OCI-LY1 (cell line): ENCODE data around the gene ZRANB2.

Experiments
- H2AFZ ChIP-seq: fragments of 200-600 bp; sonication (generic), shearing (Covaris generic); 2 replicates; pipeline ENCODE4 v1.6.0; 2014; ENCODE audit warnings: antibody characterized with exemption, mild to moderate bottlenecking, low read length
- H3F3A ChIP-seq: fragments of 200-600 bp; sonication (generic), shearing (Covaris generic); 2 replicates; pipeline ENCODE4 v1.6.0; 2014; ENCODE audit warnings: mild to moderate bottlenecking, antibody characterized with exemption, low read length, moderate library complexity; ENCODE audit not compliant: insufficient read depth
- H3K27ac ChIP-seq: fragments of 200-600 bp; sonication (generic); 2 replicates; pipeline ENCODE4 v1.5.1; 2014; ENCODE audit warnings: low read length, mixed run types, mild to moderate bottlenecking, low read depth; ENCODE audit not compliant: poor library complexity, severe bottlenecking
- H3K27me3 ChIP-seq: fragments of 200-600 bp; sonication (generic); 2 replicates; pipeline ENCODE4 v1.6.0; 2014; ENCODE audit warnings: antibody characterized with exemption, mild to moderate bottlenecking, low read length, moderate library complexity; ENCODE audit not compliant: insufficient read depth
- H3K36me3 ChIP-seq: fragments of 200-600 bp; sonication (generic); 2 replicates; pipeline ENCODE4 v1.6.1; 2014; ENCODE audit warnings: mild to moderate bottlenecking, antibody characterized with exemption, low read length, moderate library complexity, mixed read lengths; ENCODE audit not compliant: insufficient read depth
- H3K4me1 ChIP-seq: fragments of 200-600 bp; sonication (generic); 2 replicates; pipeline ENCODE4 v1.5.1; 2014; ENCODE audit warnings: mild to moderate bottlenecking, low read length, moderate library complexity; ENCODE audit not compliant: insufficient read depth, severe bottlenecking
- H3K4me2 ChIP-seq: fragments of 200-600 bp; sonication (generic), shearing (Covaris generic); 2 replicates; pipeline ENCODE4 v1.6.1; 2014; ENCODE audit warnings: low read length
- H3K4me3 ChIP-seq: fragments of 200-600 bp; sonication (generic); 2 replicates; pipeline ENCODE4 v1.5.1; 2014; ENCODE audit warnings: low read length, low read depth, mild to moderate bottlenecking, mixed read lengths; ENCODE audit not compliant: poor library complexity, severe bottlenecking
- H3K79me2 ChIP-seq: fragments of 200-600 bp; shearing (Covaris generic); 2 replicates; pipeline ENCODE4 v1.6.1; 2016; ENCODE audit warnings: mixed run types, low read length, mixed read lengths; ENCODE audit not compliant: insufficient read depth
- H3K9ac ChIP-seq: fragments of 200-600 bp; sonication (generic), shearing (Covaris generic); 2 replicates; pipeline ENCODE4 v1.6.1; 2014; ENCODE audit warnings: mild to moderate bottlenecking, low read length, mixed read lengths
- H3K9me2 ChIP-seq: fragments of 200-600 bp; sonication (generic), shearing (Covaris generic); 2 replicates; pipeline ENCODE4 v1.6.1; 2014; ENCODE audit warnings: low read depth, mild to moderate bottlenecking, low read length, mixed read lengths
- H3K9me3 ChIP-seq: fragments of 200-600 bp; shearing (Covaris generic); 2 replicates; pipeline ENCODE4 v1.6.1; 2014; ENCODE audit warnings: low read length, mixed read lengths
- H4K20me1 ChIP-seq: fragments of 200-600 bp; sonication (generic), shearing (Covaris generic); 2 replicates; pipeline ENCODE4 v1.6.0; 2016; ENCODE audit warnings: mild to moderate bottlenecking, low read length; ENCODE audit not compliant: insufficient read depth
- CTCF ChIP-seq: fragments of 200-600 bp; sonication (generic), shearing (Covaris generic); IDR thresholded peaks from 2 replicates; pipeline ENCODE4 v1.5.1; 2017; ENCODE audit warnings: mild to moderate bottlenecking, antibody characterized with exemption, low read length, moderate library complexity, mixed read lengths
- EZH2 ChIP-seq: fragments of 200-600 bp; sonication (generic), shearing (Covaris generic); IDR thresholded peaks from 2 replicates; pipeline ENCODE4 v1.8.0; 2017; ENCODE audit warnings: borderline replicate concordance, mixed run types, mild to moderate bottlenecking, antibody characterized with exemption, low read length, moderate library complexity, mixed read lengths

ZRANB2 gene

GRCh38 chr1:71015745-71016144 is 65.1 kb downstream of the ZRANB2 start:
- no peak overlapping the region for H3K27ac ChIP-seq
- no peaks in the 10 kb centered on the region for H4K20me1 ChIP-seq
- no peaks in the 10 kb centered on the region for H3K36me3 ChIP-seq
- H3K4me2 ChIP-seq = no peak overlapping the region
- no peaks in the 10 kb centered on the region for H3K9me3 ChIP-seq
- H3K4me1 ChIP-seq = no peaks in the 10 kb centered on the region
- H3K79me2 ChIP-seq = no peaks in the 10 kb centered on the region
- no peaks in the 10 kb centered on the region for H3F3A ChIP-seq
- H3K27me3 ChIP-seq = no peaks in the 10 kb centered on the region
- H3K9ac ChIP-seq = no peak overlapping the region
- no peak for TF ChIP-seq CTCF
- no peak for TF ChIP-seq EZH2
- no peak overlapping the region for H3K4me3 ChIP-seq
- H3K9me2 ChIP-seq = no peaks in the 10 kb centered on the region
- no peak overlapping the region for H2AFZ ChIP-seq

GRCh38 chr1:71014178-71014579 is 66.7 kb downstream of the ZRANB2 start:
- no peak overlapping the region for H3K27ac ChIP-seq
- TF ChIP-seq CTCF (no peak), EZH2 (no peak)
- no peaks in the 10 kb centered on the region for H3K36me3 ChIP-seq

More at GRCh38 chr1:71014178-71014579, 66.7 kb downstream of the ZRANB2 start:
- H4K20me1 ChIP-seq = no peaks in the 10 kb centered on the region
- H3K4me2 ChIP-seq = no peak overlapping the region
- H3K9me2 ChIP-seq = no peaks in the 10 kb centered on the region
- no peaks in the 10 kb centered on the region for H3F3A ChIP-seq
- H3K9ac ChIP-seq = no peak overlapping the region
- no peaks in the 10 kb centered on the region; the same call in 1 of the 2 replicates for H3K9me3 ChIP-seq
- H3K27me3 ChIP-seq = no peaks in the 10 kb centered on the region
- H3K4me3 ChIP-seq = no peak overlapping the region
- H3K79me2 ChIP-seq = no peaks in the 10 kb centered on the region
- H3K4me1 ChIP-seq = no peaks in the 10 kb centered on the region
- H2AFZ ChIP-seq = no peak overlapping the region
